Peyer's patch (tissue), 4 donors: ENCODE results near the gene RPL4. TPM values are rescaled to one million over a fixed set of nuclear protein-coding genes. Genes with fewer than 3 reads are reported as not detected.

Experiments
- DNase-seq, 3 donors: peaks; one replicate each; pipeline ENCODE4 v3.0.0-alpha.2; 2017 to 2019
- H3K27ac ChIP-seq, 4 donors: fragments of 200-600 bp; sonication (generic); one replicate each; pipeline ENCODE4 v1.5.1; 2016 to 2019
- H3K27me3 ChIP-seq, 2 donors: fragments of 200-600 bp; sonication (generic); one replicate each; pipeline ENCODE4 v1.5.1; 2019
- H3K36me3 ChIP-seq, 3 donors: fragments of 200-600 bp; sonication (generic); one replicate each; pipeline ENCODE4 v1.5.1; 2016 to 2019
- H3K4me1 ChIP-seq, 4 donors: fragments of 200-600 bp; sonication (generic); one replicate each; pipeline ENCODE4 v1.5.1; 2016 to 2019
- H3K4me3 ChIP-seq, 4 donors: fragments of 200-600 bp; sonication (generic); 1 replicate in 3 of 4; 2 replicates in 1 of 4; pipeline ENCODE4 v1.5.1; 2016 to 2019; ENCODE audit warnings: mild to moderate bottlenecking in 1 of 4
- H3K9me3 ChIP-seq, 4 donors: fragments of 200-600 bp; sonication (generic); one replicate each; pipeline ENCODE4 v1.5.1; 2016 to 2019; ENCODE audit warnings: mild to moderate bottlenecking in 1 of 4
- CTCF ChIP-seq, 6 experiments: fragments of 450-650 bp in 4 of 6; fragments of 200-600 bp in 2 of 6; sonication (generic) in 1 of 6; IDR thresholded peaks; one replicate each; pipeline ENCODE4 v1.5.1; 2017 to 2019; ENCODE audit warnings: antibody characterized with exemption in 6 of 6, mild to moderate bottlenecking in 3 of 6, moderate library complexity in 1 of 6
- POLR2A ChIP-seq, 2 donors: fragments of 450-650 bp; IDR thresholded peaks; one replicate each; pipeline ENCODE4 v1.5.1; 2017; ENCODE audit warnings: antibody characterized with exemption in 2 of 2, mild to moderate bottlenecking in 2 of 2, moderate library complexity in 2 of 2
- total RNA-seq, 4 donors: library from RNA; depleted of rRNA; stranded (reverse); fragments of >200 nt; gene quantifications; one replicate each; pipeline ENCODE4 v1.1.0, GENCODE V29; 2016

The RPL4 gene
- total RNA-seq, 4 donors from 2014 or later: 638 to 1,911 (median 945) TPM

GRCh38 chr15:66497502-66498455 is 6.9 kb downstream of the RPL4 start, which contains the start of gene SNAPC5:
Gene SNAPC5 (minus strand): TSS chr15:66497762. CDS start chr15:66497731, 31 bp downstream.
- TF ChIP-seq CTCF (IDR thresholded peaks at IDR 0.05): peak; percentile 96 to 99 (median 98)
- peak; percentile 55 to 66 for TF ChIP-seq POLR2A (IDR thresholded peaks at IDR 0.05)
- Histone ChIP-seq H3K9me3 (no peaks in the 10 kb centered on the region), H3K4me3 (peak within 1 kb of the TSS; percentile 65 to 86 (median 70)), H3K36me3 (peaks cover 0 to 68% (median 0%) of the 10 kb centered on the region in 3 donors), H3K27me3 (no peaks in the 10 kb centered on the region), H3K27ac (peak within 1 kb of the TSS; percentile 82 to 87 (median 85)), H3K4me1 (peaks cover 0 to 33% (median 6%) of the 10 kb centered on the region in 4 donors)
- DNase-seq: peak; percentile 98 to 99 (median 98)

GRCh38 chr15:66496951-66497501 is 7.6 kb downstream of the RPL4 start:
- peak in 1 of 3 donors; percentile 54 for DNase-seq
- peak overlapping the region; percentile 65 to 86 (median 70) for H3K4me3 ChIP-seq
- H3K9me3 ChIP-seq: no peaks in the 10 kb centered on the region
- TF ChIP-seq CTCF (IDR thresholded peaks at IDR 0.05): no peak
- TF ChIP-seq POLR2A (IDR thresholded peaks at IDR 0.05): no peak
- H3K36me3 ChIP-seq: peaks cover 0 to 68% (median 0%) of the 10 kb centered on the region in 3 donors
- H3K27me3 ChIP-seq: no peaks in the 10 kb centered on the region
- peak overlapping the region; percentile 82 to 87 (median 85) for H3K27ac ChIP-seq
- peaks cover 0 to 26% (median 5%) of the 10 kb centered on the region in 4 donors for H3K4me1 ChIP-seq

- no peaks in the 10 kb centered on the region for H3K27me3 ChIP-seq
- H3K9me3 ChIP-seq: no peaks in the 10 kb centered on the region
- no peak for DNase-seq
- no peak for TF ChIP-seq POLR2A (IDR thresholded peaks at IDR 0.05)
- TF ChIP-seq CTCF (IDR thresholded peaks at IDR 0.05): no peak
- H3K4me3 ChIP-seq: no peak overlapping the region
- H3K27ac ChIP-seq: no peak overlapping the region
- peaks cover 0 to 68% (median 0%) of the 10 kb centered on the region in 3 donors for H3K36me3 ChIP-seq
- H3K4me1 ChIP-seq: peaks cover 0 to 26% (median 5%) of the 10 kb centered on the region in 4 donors
Observed at GRCh38 chr15:66494262-66494661, 10.4 kb downstream of the RPL4 start.

- TF ChIP-seq POLR2A (IDR thresholded peaks at IDR 0.05): no peak
- TF ChIP-seq CTCF (IDR thresholded peaks at IDR 0.05): no peak
- H3K4me1 ChIP-seq: peaks cover 0 to 14% (median 3%) of the 10 kb centered on the region in 4 donors
Observed at GRCh38 chr15:66491846-66492245, 12.8 kb downstream of the RPL4 start.

GRCh38 chr15:66489179-66489791 is 15.4 kb downstream of the RPL4 start:
- no peaks in the 10 kb centered on the region for H3K9me3 ChIP-seq
- no peak overlapping the region for H3K27ac ChIP-seq
- no peak overlapping the region for H3K4me3 ChIP-seq
- no peak for DNase-seq
- no peaks in the 10 kb centered on the region for H3K4me1 ChIP-seq
- no peak for TF ChIP-seq POLR2A (IDR thresholded peaks at IDR 0.05)
- TF ChIP-seq CTCF (IDR thresholded peaks at IDR 0.05): no peak
- H3K27me3 ChIP-seq: no peaks in the 10 kb centered on the region
- H3K36me3 ChIP-seq: peaks cover 0 to 72% (median 0%) of the 10 kb centered on the region in 3 donors

More at GRCh38 chr15:66491846-66492245, 12.8 kb downstream of the RPL4 start:
- H3K9me3 ChIP-seq: no peaks in the 10 kb centered on the region
- peaks cover 0 to 80% (median 0%) of the 10 kb centered on the region in 3 donors for H3K36me3 ChIP-seq
- H3K27ac ChIP-seq: no peak overlapping the region
- no peaks in the 10 kb centered on the region for H3K27me3 ChIP-seq
- H3K4me3 ChIP-seq: no peak overlapping the region
- no peak for DNase-seq
